Stimulated activated CD8-positive, alpha-beta memory T cell treated with anti-CD3 and anti-CD28 coated beads, Interleukin-2, amount 100 ng/mL, for 48 hours (primary cell): ENCODE results near the gene YBX2.

Experiments used
- DNase-seq, 2 donors: peaks; one replicate each; pipeline ENCODE4 v3.0.0-alpha.2; 2020; ENCODE audit warnings: low read depth in 2 of 2

YBX2 gene

GRCh38 chr17:7323731-7324437, 29.4 kb upstream of the YBX2 start:
- DNase-seq = peak; percentile 49 to 55

GRCh38 chr17:7322520-7323194, 28.2 kb upstream of the YBX2 start:
- DNase-seq = no peak

- no peak for DNase-seq
Measured at GRCh38 chr17:7321466-7321865, 27.0 kb upstream of the YBX2 start.

- no peak for DNase-seq
Measured at GRCh38 chr17:7318121-7318860, 23.9 kb upstream of the YBX2 start.

GRCh38 chr17:7317161-7317803, 22.8 kb upstream of the YBX2 start:
- no peak for DNase-seq

- DNase-seq = no peak
Measured at GRCh38 chr17:7315570-7316235, 21.3 kb upstream of the YBX2 start.

- DNase-seq = peak; percentile 90 to 94
Measured at GRCh38 chr17:7314719-7315569, 20.5 kb upstream of the YBX2 start, which contains the start of gene GPS2. GPS2 (minus strand) TSS chr17:7315360; CDS start chr17:7315052, 308 bp downstream.

GRCh38 chr17:7313890-7314718, 19.7 kb upstream of the YBX2 start:
- DNase-seq = no peak

GRCh38 chr17:7313088-7313889, 18.9 kb upstream of the YBX2 start:
- DNase-seq = no peak

- DNase-seq = no peak
Measured at GRCh38 chr17:7312432-7313087, 18.1 kb upstream of the YBX2 start.

GRCh38 chr17:7311110-7311705, 16.8 kb upstream of the YBX2 start:
- DNase-seq = no peak

GRCh38 chr17:7309628-7310027, 15.2 kb upstream of the YBX2 start:
- no peak for DNase-seq

- peak; percentile 69 to 74 for DNase-seq
Measured at GRCh38 chr17:7308625-7309433, 14.4 kb upstream of the YBX2 start.

- DNase-seq = peak in 1 of 2 donors; percentile 41
Measured at GRCh38 chr17:7307686-7308624, 13.5 kb upstream of the YBX2 start.

GRCh38 chr17:7306911-7307685, 12.7 kb upstream of the YBX2 start, which contains the start of gene EIF5A:
EIF5A (plus strand) TSS chr17:7307628; CDS start chr17:7309636, 2,008 bp downstream.
- peak; percentile 100 for DNase-seq
